Kidney (tissue), 14 donors: ENCODE results near the gene NDUFB7. TPM values are rescaled to one million over a fixed set of nuclear protein-coding genes. Genes with fewer than 3 reads are reported as not detected.

ENCODE experiments used
- DNase-seq, 5 donors: peaks; one replicate each; pipeline ENCODE4 v3.0.0-alpha.2; 2013 to 2020
- FAIRE-seq: peaks from 2 replicates; lab custom pipeline; 2012; peaks lifted over from hg19 to GRCh38; lab: Jason Lieb, UNC
- H3K27ac ChIP-seq, 2 donors: one replicate each; pipeline ENCODE4 v1.7.0; 2013; ENCODE audit warnings: low read depth in 2 of 2, low read length in 2 of 2, inconsistent platforms in 1 of 2
- H3K27me3 ChIP-seq: one replicate; pipeline ENCODE4 v1.7.1; 2013; ENCODE audit warnings: low read length, inconsistent platforms; ENCODE audit not compliant: control insufficient read depth, insufficient read depth
- H3K36me3 ChIP-seq, 3 donors: one replicate each; pipeline versions ENCODE4 v1.7.0 to v1.7.1; 2013; ENCODE audit warnings: low read length in 3 of 3, control low read depth in 1 of 3, inconsistent platforms in 1 of 3; ENCODE audit not compliant: insufficient read depth in 3 of 3, control insufficient read depth in 2 of 3
- H3K4me1 ChIP-seq, 3 donors: one replicate each; pipeline versions ENCODE4 v1.7.0 to v1.7.1; 2013; ENCODE audit warnings: low read length in 3 of 3, inconsistent platforms in 1 of 3, low read depth in 1 of 3; ENCODE audit not compliant: control insufficient read depth in 2 of 3, insufficient read depth in 2 of 3
- H3K4me3 ChIP-seq, 3 donors: one replicate each; pipeline versions ENCODE4 v1.7.0 to v1.8.1; 2013; ENCODE audit warnings: low read length in 3 of 3, control low read depth in 1 of 3, inconsistent platforms in 1 of 3
- H3K9ac ChIP-seq, 3 donors: one replicate each; pipeline versions ENCODE4 v1.7.0 to v1.7.1; 2013; ENCODE audit warnings: low read length in 3 of 3, control low read depth in 1 of 3, inconsistent platforms in 1 of 3
- H3K9me3 ChIP-seq, 3 donors: one replicate each; pipeline versions ENCODE4 v1.7.0 to v1.7.1; 2013; ENCODE audit warnings: low read length in 3 of 3, control low read depth in 1 of 3, inconsistent platforms in 1 of 3; ENCODE audit not compliant: control insufficient read depth in 2 of 3, insufficient read depth in 1 of 3
- CTCF ChIP-seq: IDR thresholded peaks from 3 replicates; pipeline ENCODE4 v1.5.1; 2012; ENCODE audit warnings: mild to moderate bottlenecking, moderate library complexity, borderline replicate concordance; ENCODE audit not compliant: insufficient read depth; ENCODE audit errors: extremely low read depth
- intact Hi-C: fragments of 100-400 bp; cut with DNase I; formaldehyde crosslinking; loops from one replicate; pipeline ENCODE4 v1.11.1; 2022
- polyA plus RNA-seq: library from polyadenylated mRNA; stranded (reverse); fragments of 350-450 nt; fragmentation: Illumina TruSeq; extraction: RNeasy Lipid Tissue Mini Kit (QIAGEN cat#74804); gene quantifications from one replicate; pipeline ENCODE4 v1.2.3, GENCODE V29; 2014; ENCODE audit warnings: low read depth, low replicate concordance; ENCODE audit not compliant: insufficient read depth
- total RNA-seq: library from RNA; stranded (reverse); fragmentation: NEBNext Ultra II Directional; extraction: Animal tissue kit (Norgen Biotek cat#: 25700); gene quantifications from one replicate; pipeline ENCODE4 v1.2.1, GENCODE V29; 2021
- donor health status: control.
- donor health status: control.
- donor health status: control.
- donor health status: control.
- donor health status: control.
- donor health status: DM: yes; HTN: yes; CAD: no.
- donor health status: Normal renal cell carcinoma (clear cell type).

Gene NDUFB7
- total and polyA plus RNA-seq, 2 donors from 2014 or later, result 146 to 894 TPM

- peak; percentile 89 for TF ChIP-seq CTCF
- FAIRE-seq, result no peak
Observed at GRCh38 chr19:14556662-14557188, 15.1 kb downstream of the NDUFB7 start.

GRCh38 chr19:14555918-14556661, 15.8 kb downstream of the NDUFB7 start:
- Histone ChIP-seq H3K27me3 (no peaks in the 10 kb centered on the region), H3K36me3 (no peaks in the 10 kb centered on the region), H3K27ac (no peak overlapping the region), H3K4me3 (peak overlapping the region in 1 of 3 donors; percentile 21), H3K9ac (peak overlapping the region in 1 of 3 donors; percentile 26), H3K4me1 (peaks cover 0 to 33% (median 24%) of the 10 kb centered on the region in 3 donors), H3K9me3 (no peaks in the 10 kb centered on the region)
- FAIRE-seq (no peak), DNase-seq (no peak)
- TF ChIP-seq CTCF, result no peak
- intact Hi-C loops, result no loop called here

More at GRCh38 chr19:14556662-14557188, 15.1 kb downstream of the NDUFB7 start:
- DNase-seq, result peak; percentile 68 to 90 (median 75)
- Histone ChIP-seq H3K4me1 (peaks cover 0 to 32% (median 20%) of the 10 kb centered on the region in 3 donors), H3K27me3 (no peaks in the 10 kb centered on the region), H3K4me3 (peak overlapping the region in 2 of 3 donors; percentile 21 to 32), H3K36me3 (no peaks in the 10 kb centered on the region), H3K9me3 (no peaks in the 10 kb centered on the region), H3K9ac (peak overlapping the region in 1 of 3 donors; percentile 26), H3K27ac (no peak overlapping the region)
- intact Hi-C loops, result no loop called here

GRCh38 chr19:14554382-14554812, 17.5 kb downstream of the NDUFB7 start:
- H3K9ac ChIP-seq, result no peak overlapping the region
- no peaks in the 10 kb centered on the region for H3K27me3 ChIP-seq
- DNase-seq (no peak), FAIRE-seq (no peak)
- peaks cover 0 to 32% (median 18%) of the 10 kb centered on the region in 3 donors for H3K4me1 ChIP-seq
- no peaks in the 10 kb centered on the region for H3K9me3 ChIP-seq
- H3K36me3 ChIP-seq, result no peaks in the 10 kb centered on the region
- intact Hi-C loops, result no loop called here
- H3K4me3 ChIP-seq, result no peak overlapping the region
- H3K27ac ChIP-seq, result peak overlapping the region in 1 of 2 donors; percentile 2
- TF ChIP-seq CTCF, result no peak
